GM21619 (cell line): Measurements from ENCODE around the gene USP40.

Experiments used
- ATAC-seq: cut with Tn5 transposase; IDR thresholded peaks from one replicate; pipeline ENCODE4 v1.9.1; 2021; ENCODE audit not compliant: unreplicated experiment

The USP40 gene

GRCh38 chr2:233434666-233435330 is 131.8 kb downstream of the USP40 start:
- ATAC-seq = no peak

GRCh38 chr2:233433794-233434193 is 132.8 kb downstream of the USP40 start:
- ATAC-seq = no peak

- ATAC-seq = no peak
Observed at GRCh38 chr2:233433029-233433428, 133.6 kb downstream of the USP40 start.

- no peak for ATAC-seq
Observed at GRCh38 chr2:233430651-233431050, 135.9 kb downstream of the USP40 start.

GRCh38 chr2:233430081-233430480 is 136.5 kb downstream of the USP40 start:
- no peak for ATAC-seq

GRCh38 chr2:233429175-233429897 is 137.2 kb downstream of the USP40 start:
- no peak for ATAC-seq

- no peak for ATAC-seq
Observed at GRCh38 chr2:233428438-233428837, 138.1 kb downstream of the USP40 start.

GRCh38 chr2:233428008-233428407 is 138.6 kb downstream of the USP40 start:
- ATAC-seq = no peak

- no peak for ATAC-seq
Observed at GRCh38 chr2:233426619-233427342, 139.8 kb downstream of the USP40 start.
